ENCODE measurements around the gene RBM25.

DNA sequence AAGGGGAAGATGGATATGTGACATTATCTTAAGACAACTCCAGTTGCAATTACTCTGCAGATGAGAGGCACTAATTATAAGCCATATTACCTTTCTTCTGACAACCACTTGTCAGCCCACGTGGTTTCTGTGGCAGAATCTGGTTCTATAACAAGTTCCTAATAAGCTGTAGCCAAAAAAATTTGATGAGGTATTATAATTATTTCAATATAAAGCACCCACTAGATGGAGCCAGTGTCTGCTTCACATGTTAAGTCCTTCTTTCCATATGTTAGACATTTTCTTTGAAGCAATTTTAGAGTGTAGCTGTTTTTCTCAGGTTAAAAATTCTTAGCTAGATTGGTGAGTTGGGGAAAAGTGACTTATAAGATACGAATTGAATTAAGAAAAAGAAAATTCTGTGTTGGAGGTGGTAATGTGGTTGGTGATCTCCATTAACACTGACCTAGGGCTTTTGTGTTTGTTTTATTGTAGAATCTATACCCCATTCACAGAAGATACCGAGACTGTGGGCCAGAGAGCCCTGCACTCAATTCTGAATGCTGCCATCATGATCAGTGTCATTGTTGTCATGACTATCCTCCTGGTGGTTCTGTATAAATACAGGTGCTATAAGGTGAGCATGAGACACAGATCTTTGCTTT lies 114.9 kb downstream of the RBM25 start:
- TF ChIP-seq, protein P1, sequence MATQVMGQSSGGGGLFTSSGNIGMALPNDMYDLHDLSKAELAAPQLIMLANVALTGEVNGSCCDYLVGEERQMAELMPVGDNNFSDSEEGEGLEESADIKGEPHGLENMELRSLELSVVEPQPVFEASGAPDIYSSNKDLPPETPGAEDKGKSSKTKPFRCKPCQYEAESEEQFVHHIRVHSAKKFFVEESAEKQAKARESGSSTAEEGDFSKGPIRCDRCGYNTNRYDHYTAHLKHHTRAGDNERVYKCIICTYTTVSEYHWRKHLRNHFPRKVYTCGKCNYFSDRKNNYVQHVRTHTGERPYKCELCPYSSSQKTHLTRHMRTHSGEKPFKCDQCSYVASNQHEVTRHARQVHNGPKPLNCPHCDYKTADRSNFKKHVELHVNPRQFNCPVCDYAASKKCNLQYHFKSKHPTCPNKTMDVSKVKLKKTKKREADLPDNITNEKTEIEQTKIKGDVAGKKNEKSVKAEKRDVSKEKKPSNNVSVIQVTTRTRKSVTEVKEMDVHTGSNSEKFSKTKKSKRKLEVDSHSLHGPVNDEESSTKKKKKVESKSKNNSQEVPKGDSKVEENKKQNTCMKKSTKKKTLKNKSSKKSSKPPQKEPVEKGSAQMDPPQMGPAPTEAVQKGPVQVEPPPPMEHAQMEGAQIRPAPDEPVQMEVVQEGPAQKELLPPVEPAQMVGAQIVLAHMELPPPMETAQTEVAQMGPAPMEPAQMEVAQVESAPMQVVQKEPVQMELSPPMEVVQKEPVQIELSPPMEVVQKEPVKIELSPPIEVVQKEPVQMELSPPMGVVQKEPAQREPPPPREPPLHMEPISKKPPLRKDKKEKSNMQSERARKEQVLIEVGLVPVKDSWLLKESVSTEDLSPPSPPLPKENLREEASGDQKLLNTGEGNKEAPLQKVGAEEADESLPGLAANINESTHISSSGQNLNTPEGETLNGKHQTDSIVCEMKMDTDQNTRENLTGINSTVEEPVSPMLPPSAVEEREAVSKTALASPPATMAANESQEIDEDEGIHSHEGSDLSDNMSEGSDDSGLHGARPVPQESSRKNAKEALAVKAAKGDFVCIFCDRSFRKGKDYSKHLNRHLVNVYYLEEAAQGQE (IDR thresholded peaks at IDR 0.05), result no peak
- no peak for TF ChIP-seq YY1 (IDR thresholded peaks at IDR 0.05)
- TF ChIP-seq, protein P2, sequence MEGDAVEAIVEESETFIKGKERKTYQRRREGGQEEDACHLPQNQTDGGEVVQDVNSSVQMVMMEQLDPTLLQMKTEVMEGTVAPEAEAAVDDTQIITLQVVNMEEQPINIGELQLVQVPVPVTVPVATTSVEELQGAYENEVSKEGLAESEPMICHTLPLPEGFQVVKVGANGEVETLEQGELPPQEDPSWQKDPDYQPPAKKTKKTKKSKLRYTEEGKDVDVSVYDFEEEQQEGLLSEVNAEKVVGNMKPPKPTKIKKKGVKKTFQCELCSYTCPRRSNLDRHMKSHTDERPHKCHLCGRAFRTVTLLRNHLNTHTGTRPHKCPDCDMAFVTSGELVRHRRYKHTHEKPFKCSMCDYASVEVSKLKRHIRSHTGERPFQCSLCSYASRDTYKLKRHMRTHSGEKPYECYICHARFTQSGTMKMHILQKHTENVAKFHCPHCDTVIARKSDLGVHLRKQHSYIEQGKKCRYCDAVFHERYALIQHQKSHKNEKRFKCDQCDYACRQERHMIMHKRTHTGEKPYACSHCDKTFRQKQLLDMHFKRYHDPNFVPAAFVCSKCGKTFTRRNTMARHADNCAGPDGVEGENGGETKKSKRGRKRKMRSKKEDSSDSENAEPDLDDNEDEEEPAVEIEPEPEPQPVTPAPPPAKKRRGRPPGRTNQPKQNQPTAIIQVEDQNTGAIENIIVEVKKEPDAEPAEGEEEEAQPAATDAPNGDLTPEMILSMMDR (IDR thresholded peaks at IDR 0.05; ENCODE audit: low read depth, low read length, missing input control), result peak; percentile 28
- TF ChIP-seq, protein P3, sequence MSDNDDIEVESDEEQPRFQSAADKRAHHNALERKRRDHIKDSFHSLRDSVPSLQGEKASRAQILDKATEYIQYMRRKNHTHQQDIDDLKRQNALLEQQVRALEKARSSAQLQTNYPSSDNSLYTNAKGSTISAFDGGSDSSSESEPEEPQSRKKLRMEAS (IDR thresholded peaks at IDR 0.05), result no peak
